HG02973 (cell line): ENCODE data around the gene ALG1.

ENCODE experiments used
- ATAC-seq: cut with Tn5 transposase; IDR thresholded peaks from one replicate; pipeline ENCODE4 v1.9.1; 2021; ENCODE audit warnings: moderate library complexity; ENCODE audit not compliant: unreplicated experiment

Gene ALG1, protein sequence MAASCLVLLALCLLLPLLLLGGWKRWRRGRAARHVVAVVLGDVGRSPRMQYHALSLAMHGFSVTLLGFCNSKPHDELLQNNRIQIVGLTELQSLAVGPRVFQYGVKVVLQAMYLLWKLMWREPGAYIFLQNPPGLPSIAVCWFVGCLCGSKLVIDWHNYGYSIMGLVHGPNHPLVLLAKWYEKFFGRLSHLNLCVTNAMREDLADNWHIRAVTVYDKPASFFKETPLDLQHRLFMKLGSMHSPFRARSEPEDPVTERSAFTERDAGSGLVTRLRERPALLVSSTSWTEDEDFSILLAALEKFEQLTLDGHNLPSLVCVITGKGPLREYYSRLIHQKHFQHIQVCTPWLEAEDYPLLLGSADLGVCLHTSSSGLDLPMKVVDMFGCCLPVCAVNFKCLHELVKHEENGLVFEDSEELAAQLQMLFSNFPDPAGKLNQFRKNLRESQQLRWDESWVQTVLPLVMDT

GRCh38 chr16:5071681-5072333 lies at the start of gene ALG1:
ALG1 (plus strand) TSS chr16:5071843; CDS start chr16:5071850, 7 bp downstream.
- peak; percentile 76 for ATAC-seq

GRCh38 chr16:5022521-5022920 lies 49.1 kb upstream of the ALG1 start:
- no peak for ATAC-seq

GRCh38 chr16:5024632-5025031 lies 47.0 kb upstream of the ALG1 start:
- ATAC-seq, result no peak

DNA sequence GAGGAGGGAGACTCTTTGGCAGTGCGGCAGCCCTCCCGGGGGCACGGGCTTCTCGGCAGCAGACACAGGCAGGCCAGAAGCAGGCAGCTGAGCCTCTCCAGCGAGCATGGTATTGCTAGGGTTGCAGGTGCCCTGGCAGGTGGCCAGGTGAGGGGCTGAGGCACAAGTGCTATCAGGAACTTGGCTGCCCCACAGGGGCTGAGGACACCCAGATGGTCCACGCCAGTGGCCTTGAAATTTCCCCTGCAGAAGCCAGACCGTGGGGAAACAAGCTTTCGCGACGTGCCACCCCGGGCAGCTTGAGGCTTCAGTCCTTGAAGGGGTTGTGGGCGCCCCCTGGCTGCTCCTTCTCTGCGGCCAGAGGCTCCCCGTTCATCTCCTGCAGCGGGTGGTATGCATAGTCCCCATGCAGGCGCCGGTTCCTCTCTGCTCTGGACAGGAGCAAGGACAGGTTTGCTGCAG lies 46.4 kb upstream of the ALG1 start:
- ATAC-seq, result no peak

- ATAC-seq, result no peak
These were observed 45.0 kb upstream of the ALG1 start for GRCh38 chr16:5026664-5027063.

DNA sequence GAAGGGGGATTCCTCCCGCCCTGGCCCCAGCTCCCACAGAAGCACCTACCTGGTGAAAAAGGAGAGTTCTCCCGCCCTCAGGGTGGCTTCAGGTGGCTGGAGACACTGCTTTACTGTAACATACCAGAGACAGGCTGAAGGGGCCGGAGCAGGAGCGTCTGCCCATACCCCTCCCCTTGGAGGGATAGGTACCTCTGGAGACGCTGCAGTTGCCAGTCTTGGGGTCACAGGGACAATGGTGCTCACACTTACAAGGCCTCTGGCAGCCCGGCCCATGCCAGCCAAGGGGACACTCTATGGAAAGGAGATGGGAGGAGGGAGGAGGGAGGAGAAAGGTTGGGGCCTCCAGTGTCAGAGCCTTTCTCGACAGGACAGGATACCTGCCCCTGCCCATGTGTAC lies 44.6 kb upstream of the ALG1 start:
- no peak for ATAC-seq

DNA sequence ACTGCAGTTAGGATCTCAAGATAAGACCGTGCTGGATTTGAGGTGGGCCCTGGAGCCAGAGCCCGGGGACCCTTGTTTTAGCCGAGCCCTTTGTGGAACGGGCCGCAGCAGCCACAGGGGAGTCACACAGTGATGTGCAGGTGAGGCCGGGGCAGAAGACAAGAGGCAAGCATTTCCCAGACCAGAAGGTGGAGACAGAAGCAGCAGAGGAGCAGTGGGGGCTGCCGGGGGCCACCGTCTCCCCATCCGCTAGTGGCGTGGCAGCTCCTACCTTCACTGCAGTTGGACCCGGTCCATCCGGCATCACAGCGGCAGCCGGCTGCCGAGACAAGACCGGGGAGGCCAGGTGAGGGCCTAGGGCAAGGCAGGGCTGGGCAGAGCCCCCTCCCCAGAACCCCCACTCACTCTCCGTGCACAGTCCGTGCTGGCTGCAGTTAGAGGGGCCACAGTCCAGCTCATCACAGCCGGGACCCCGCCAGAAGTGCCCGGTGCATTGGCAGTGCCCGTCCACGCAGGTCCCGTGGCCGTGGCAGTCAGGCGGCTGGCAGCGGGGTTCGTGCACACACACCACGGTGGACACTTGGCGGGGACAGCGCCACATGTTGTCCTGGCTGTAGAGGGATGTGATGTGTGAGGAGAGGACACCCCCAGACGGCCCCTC lies 43.9 kb upstream of the ALG1 start:
- ATAC-seq, result no peak

DNA sequence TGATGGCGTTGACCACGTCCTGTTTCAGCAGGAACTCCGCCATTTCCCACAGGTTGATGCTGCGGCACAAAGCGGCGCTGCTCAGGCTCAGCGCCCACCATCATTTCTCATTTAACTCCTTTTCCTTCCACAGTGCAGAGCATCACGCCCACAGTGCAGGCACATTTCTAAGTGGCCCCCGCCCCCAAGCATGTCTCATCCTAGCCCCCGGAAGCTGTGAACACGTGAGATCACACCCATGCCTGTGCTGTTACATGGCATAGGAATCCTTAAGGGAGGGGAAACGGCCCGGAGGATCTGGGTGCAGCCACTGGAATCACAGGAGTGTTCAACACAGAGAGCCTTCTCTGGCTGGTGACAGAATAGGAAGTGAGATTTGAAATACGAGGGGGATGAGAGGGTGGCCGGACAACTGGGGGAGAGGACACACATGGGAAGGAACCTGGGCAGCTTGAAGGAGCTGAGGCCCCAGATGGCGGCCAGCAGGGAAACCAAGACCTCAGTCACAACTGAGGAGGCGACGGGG lies 42.6 kb upstream of the ALG1 start:
- no peak for ATAC-seq

GRCh38 chr16:5030251-5030870 lies 41.3 kb upstream of the ALG1 start:
- no peak for ATAC-seq

DNA sequence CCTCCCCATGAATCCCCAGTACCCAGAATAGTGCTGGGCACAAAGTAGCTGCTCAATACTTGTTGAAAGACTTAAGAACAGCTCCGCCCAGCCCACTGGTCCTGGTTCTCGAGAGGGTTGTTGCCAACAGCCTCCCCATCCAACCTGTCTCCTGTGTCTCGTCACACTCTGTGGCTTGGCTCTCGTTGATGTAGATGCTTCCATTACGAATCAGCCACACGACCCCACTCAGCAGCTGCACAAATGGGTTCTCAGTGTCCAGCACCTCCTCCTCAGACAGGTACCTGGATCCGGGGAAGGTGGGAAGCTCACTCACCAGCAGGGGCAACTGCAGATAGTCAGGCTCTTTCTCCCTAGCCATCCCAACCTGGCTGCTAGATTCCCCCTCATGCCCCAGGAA lies 40.0 kb upstream of the ALG1 start:
- ATAC-seq, result no peak

DNA sequence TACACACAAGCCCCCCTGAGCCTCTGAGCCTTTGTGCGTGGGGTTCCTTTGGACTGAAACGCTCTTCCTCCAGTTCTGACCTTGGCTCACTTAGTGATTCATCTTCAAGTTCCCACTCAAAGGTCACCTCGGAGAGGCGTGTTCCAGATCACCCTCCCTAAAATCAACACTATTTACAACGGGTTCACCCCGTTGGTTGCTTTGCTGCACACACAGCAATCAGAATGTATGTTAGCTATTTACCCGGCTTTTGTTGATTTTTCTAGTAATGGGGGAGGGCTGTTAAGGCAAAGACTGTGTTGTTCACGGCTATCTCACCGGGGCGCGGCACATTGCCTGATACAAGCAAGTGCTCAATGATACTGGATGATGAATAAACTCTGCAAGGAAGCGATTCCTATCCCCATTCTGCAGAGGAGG lies 38.9 kb upstream of the ALG1 start:
- no peak for ATAC-seq

- peak; percentile 86 for ATAC-seq
These were observed 38.1 kb upstream of the ALG1 start, which contains the start of gene NAGPA for GRCh38 chr16:5033256-5034166. NAGPA (minus strand) TSS chr16:5033935; CDS start chr16:5033914, 21 bp downstream.

DNA sequence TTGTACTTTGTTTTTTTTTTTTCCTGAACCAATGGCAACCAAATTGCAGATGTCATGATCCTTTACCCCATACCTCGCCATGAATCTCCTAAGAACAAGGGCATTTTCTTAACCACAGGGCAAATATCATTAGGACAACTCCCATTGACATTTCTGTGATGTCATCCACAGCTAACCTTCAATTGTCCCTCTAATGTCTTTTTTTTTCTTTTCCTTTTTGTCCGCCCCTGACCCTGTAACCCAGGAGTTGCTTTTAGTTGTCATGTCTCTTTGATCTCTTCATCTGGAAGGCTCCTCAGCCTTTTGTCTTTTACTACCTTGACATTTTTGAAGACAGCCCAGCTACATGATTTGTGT lies 37.5 kb upstream of the ALG1 start:
- no peak for ATAC-seq

DNA sequence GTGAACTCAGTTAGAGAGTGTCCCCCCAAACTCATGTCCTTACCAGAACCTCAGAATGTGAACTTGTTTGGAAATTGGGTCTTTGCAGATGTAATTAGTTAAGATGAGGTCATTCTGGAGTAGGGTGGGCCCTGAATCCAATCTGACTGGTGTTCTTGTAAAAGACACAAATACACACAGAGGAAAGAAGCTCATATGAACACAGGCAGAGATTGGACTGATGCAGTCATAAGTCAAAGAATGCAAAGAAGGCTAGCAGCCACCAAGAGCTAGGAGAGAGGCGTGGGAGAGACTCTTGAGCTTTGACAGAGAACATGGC lies 35.8 kb upstream of the ALG1 start:
- no peak for ATAC-seq

DNA sequence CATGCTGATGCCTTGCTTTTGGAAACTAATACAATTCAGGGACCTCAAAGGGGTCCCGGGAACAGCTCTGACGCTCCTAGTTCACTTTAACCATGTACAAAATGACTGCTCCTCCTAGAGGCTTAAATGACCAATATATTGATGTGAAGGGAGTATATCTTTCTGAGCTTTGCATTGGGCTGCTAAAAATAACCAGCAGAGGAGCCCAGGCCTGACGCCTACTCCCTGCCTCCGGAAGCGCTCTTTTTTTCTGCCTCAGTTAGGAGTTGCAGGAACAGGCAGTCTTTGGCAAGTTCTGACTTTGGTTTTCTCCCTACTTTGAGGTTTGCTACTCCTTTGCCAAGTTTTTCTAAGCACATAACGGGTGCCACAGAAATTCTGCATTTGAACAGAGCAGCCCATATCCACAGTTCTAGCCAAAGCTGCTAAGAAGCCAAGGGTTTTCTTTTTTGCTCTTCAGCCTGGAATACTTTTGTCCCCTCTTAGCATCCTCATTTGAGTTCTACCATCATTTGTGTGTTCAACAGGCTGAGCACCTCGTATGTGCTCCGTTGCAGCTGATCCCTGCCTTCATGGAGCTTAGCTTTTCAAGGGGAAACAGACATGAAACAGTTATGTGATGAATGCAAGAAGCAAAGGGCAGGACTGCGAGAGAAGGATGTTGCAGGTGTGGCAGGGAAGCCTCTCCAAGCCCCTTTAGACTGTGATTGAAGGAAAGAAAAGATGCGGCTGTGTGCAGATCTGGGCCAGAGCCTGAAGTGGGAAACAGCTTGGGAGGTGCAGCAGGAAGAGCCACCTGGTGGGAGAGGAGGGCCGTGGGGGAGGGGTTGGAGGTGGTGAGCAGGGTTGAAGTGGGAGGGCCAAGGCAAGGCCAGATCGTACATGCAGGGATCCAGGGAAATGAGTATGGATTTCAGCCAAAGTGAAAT lies 35.2 kb upstream of the ALG1 start:
- no peak for ATAC-seq

- ATAC-seq, result no peak
These were observed 31.2 kb upstream of the ALG1 start for GRCh38 chr16:5040451-5040850.

- ATAC-seq, result peak; percentile 74
These were observed 30.0 kb upstream of the ALG1 start for GRCh38 chr16:5041600-5042133.

DNA sequence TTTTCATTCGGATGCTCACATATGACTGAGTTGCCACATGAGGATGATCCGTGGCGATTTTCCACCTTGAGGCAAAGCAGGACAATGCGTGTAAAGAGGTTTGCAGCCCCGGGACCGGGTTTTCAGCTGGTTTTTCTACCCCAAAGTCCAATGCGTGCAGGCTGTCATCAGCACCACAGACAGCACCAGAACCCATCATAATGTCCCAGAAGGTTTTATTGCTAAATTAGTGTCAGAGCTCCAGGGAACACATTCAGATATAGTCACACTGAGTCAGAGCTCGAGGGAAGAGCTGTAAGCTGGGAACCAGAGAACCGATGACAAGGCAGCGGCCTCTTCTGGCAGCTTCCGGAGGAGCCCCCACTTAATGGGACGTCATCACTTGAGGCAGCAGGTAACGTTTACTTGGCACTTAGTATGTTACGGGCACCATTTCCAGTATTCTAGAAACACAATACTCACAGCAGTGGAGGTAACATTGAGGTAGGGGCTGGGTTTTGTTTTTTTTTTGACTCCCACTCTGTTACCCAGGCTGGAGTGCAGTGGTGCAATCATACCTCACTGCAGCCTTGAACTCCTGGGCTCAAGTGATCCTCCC lies 29.0 kb upstream of the ALG1 start:
- no peak for ATAC-seq
